Lung (tissue), 12 donors: ENCODE data around the gene ACER3. TPM values are rescaled to one million over a fixed set of nuclear protein-coding genes. Genes with fewer than 3 reads are reported as not detected.

ENCODE experiments used
- ATAC-seq: fragments of 200-7000 bp; cut with Tn5 transposase; one replicate; pipeline ENCODE4 v1.9.1; 2020; ENCODE audit warnings: moderate number of reproducible peaks; ENCODE audit not compliant: insufficient read depth, low FRiP score
- DNase-seq, 3 donors: peaks; one replicate each; pipeline ENCODE4 v3.0.0-alpha.2; 2013 to 2017
- H3K27ac ChIP-seq, 2 donors: one replicate each; pipeline ENCODE4 v1.5.1; 2013; ENCODE audit warnings: mild to moderate bottlenecking in 2 of 2, moderate library complexity in 2 of 2, control low read depth in 1 of 2, inconsistent platforms in 1 of 2, low read depth in 1 of 2, low read length in 1 of 2
- H3K27me3 ChIP-seq, 3 donors: one replicate each; pipeline ENCODE4 v1.5.1; 2013; ENCODE audit warnings: low read length in 2 of 3; ENCODE audit not compliant: control insufficient read depth in 3 of 3, insufficient read depth in 3 of 3
- H3K36me3 ChIP-seq, 4 donors: one replicate each; pipeline ENCODE4 v1.5.1; 2013; ENCODE audit warnings: low read length in 4 of 4, mild to moderate bottlenecking in 1 of 4, moderate library complexity in 1 of 4; ENCODE audit not compliant: control insufficient read depth in 4 of 4, insufficient read depth in 4 of 4
- H3K4me1 ChIP-seq, 5 donors: one replicate each; pipeline ENCODE4 v1.5.1; 2013; ENCODE audit warnings: low read length in 5 of 5, mild to moderate bottlenecking in 2 of 5, moderate library complexity in 1 of 5; ENCODE audit not compliant: control insufficient read depth in 5 of 5, insufficient read depth in 5 of 5
- H3K4me3 ChIP-seq: one replicate; pipeline ENCODE4 v1.5.1; 2013; ENCODE audit warnings: mild to moderate bottlenecking, control low read depth, moderate library complexity
- H3K9ac ChIP-seq, 2 donors: one replicate each; pipeline ENCODE4 v1.5.1; 2013; ENCODE audit warnings: low read length in 2 of 2, control low read depth in 1 of 2; ENCODE audit not compliant: insufficient read depth in 1 of 2
- H3K9me3 ChIP-seq, 4 donors: one replicate each; pipeline ENCODE4 v1.5.1; 2013; ENCODE audit warnings: low read length in 3 of 4, mild to moderate bottlenecking in 1 of 4, moderate library complexity in 1 of 4; ENCODE audit not compliant: control insufficient read depth in 4 of 4, insufficient read depth in 3 of 4
- WGBS, 2 donors: extraction: QIAGEN DNeasy Blood & Tissue Kit; methylation state at CpG; one replicate each; pipeline ENCODE4 v1.1.7; 2013; 5-methylcytosine and 5-hydroxymethylcytosine counted together
- polyA plus RNA-seq, 2 donors: library from polyadenylated mRNA; stranded (reverse); fragments of 200-250 nt; gene quantifications; one replicate each; pipeline ENCODE4 v1.2.1, GENCODE V29; 2013
- total RNA-seq, 2 donors: library from RNA; depleted of rRNA in 1 of 2; stranded (reverse); fragments of >200 nt in 1 of 2; gene quantifications; one replicate each; pipeline ENCODE4 v1.2.1, GENCODE V29; 2014 to 2021
- TF ChIP-seq, protein P1 (sequence below): IDR thresholded peaks from 2 replicates; pipeline ENCODE4 v1.5.1; 2012; ENCODE audit warnings: mild to moderate bottlenecking; ENCODE audit errors: control extremely low read depth, extremely low read depth
- donor health status: control.
- donor health status: control.
- donor health status: Bipolar disorder and iron deficiency.
- donor health status: healthy.
- donor health status: DM: yes; HTN: yes; CAD: no.

The ACER3 gene
- total and polyA plus RNA-seq, 4 donors = 7.9 to 37.0 (median 12.7) TPM

GRCh38 chr11:77039491-77040400 lies 179.0 kb downstream of the ACER3 start:
- Histone ChIP-seq H3K4me1 (peaks cover 0 to 10% (median 0%) of the 10 kb centered on the region in 5 donors), H3K9me3 (peaks cover 0 to 2% (median 0%) of the 10 kb centered on the region in 4 donors), H3K27ac (no peak overlapping the region), H3K9ac (no peak overlapping the region), H3K36me3 (no peaks in the 10 kb centered on the region), H3K27me3 (peaks cover 0 to 10% (median 8%) of the 10 kb centered on the region in 3 donors), H3K4me3 (peak overlapping the region; percentile 20)
- WGBS, 2 donors = 20 to 22% methylated on average over 83 to 109 of the region's 109 CpGs
- ATAC-seq = no peak
- TF ChIP-seq, protein P1, sequence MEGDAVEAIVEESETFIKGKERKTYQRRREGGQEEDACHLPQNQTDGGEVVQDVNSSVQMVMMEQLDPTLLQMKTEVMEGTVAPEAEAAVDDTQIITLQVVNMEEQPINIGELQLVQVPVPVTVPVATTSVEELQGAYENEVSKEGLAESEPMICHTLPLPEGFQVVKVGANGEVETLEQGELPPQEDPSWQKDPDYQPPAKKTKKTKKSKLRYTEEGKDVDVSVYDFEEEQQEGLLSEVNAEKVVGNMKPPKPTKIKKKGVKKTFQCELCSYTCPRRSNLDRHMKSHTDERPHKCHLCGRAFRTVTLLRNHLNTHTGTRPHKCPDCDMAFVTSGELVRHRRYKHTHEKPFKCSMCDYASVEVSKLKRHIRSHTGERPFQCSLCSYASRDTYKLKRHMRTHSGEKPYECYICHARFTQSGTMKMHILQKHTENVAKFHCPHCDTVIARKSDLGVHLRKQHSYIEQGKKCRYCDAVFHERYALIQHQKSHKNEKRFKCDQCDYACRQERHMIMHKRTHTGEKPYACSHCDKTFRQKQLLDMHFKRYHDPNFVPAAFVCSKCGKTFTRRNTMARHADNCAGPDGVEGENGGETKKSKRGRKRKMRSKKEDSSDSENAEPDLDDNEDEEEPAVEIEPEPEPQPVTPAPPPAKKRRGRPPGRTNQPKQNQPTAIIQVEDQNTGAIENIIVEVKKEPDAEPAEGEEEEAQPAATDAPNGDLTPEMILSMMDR = no peak
- DNase-seq = peak; percentile 27 to 58 (median 48)

GRCh38 chr11:77040401-77040777 lies 179.7 kb downstream of the ACER3 start:
- H3K36me3 ChIP-seq = no peaks in the 10 kb centered on the region
- no peak overlapping the region for H3K9ac ChIP-seq
- peaks cover 0 to 2% (median 0%) of the 10 kb centered on the region in 4 donors for H3K9me3 ChIP-seq
- no peak overlapping the region for H3K4me3 ChIP-seq
- H3K27ac ChIP-seq = no peak overlapping the region
- H3K27me3 ChIP-seq = peaks cover 0 to 16% (median 13%) of the 10 kb centered on the region in 3 donors
- TF ChIP-seq, protein P1 = no peak
- DNase-seq (peak in 1 of 3 donors; percentile 4), ATAC-seq (no peak)
- peaks cover 0 to 10% (median 0%) of the 10 kb centered on the region in 5 donors for H3K4me1 ChIP-seq
- whole genome bisulfite sequencing, 2 donors = 72 to 78% methylated on average over 36 to 37 of the region's 37 CpGs

GRCh38 chr11:77040889-77041288 lies 180.2 kb downstream of the ACER3 start:
- WGBS, 2 donors = 94 to 95% methylated on average over 13 of the region's 13 CpGs
- TF ChIP-seq, protein P1 = no peak
- Histone ChIP-seq H3K4me3 (no peak overlapping the region), H3K9ac (no peak overlapping the region), H3K9me3 (peaks cover 0 to 2% (median 0%) of the 10 kb centered on the region in 4 donors), H3K27me3 (peaks cover 0 to 19% (median 17%) of the 10 kb centered on the region in 3 donors), H3K36me3 (no peaks in the 10 kb centered on the region), H3K4me1 (peaks cover 0 to 10% (median 0%) of the 10 kb centered on the region in 5 donors), H3K27ac (no peak overlapping the region)
- ATAC-seq = no peak
- no peak for DNase-seq
